HepG2 (cell line): ENCODE measurements around the gene ZNF189. TPM values are rescaled to one million over a fixed set of nuclear protein-coding genes. Genes with fewer than 3 reads are reported as not detected.
A peak's percentile ranks its signal among the peaks of the same experiment; 100 is the strongest.

Experiments used
- CBX2 ChIP-seq, 2 experiments: fragments of 200-600 bp in 1 of 2; sonication (generic); formaldehyde crosslinking in 1 of 2; IDR thresholded peaks; 2 replicates each; pipeline versions ENCODE4 v1.7.0 to v1.8.1; 2018 to 2022; ENCODE audit warnings: low read depth in 2 of 2, low read length in 1 of 2, mild to moderate bottlenecking in 1 of 2, missing genetic modification reagents in 1 of 2
- FOXA1 ChIP-seq, 2 experiments: fragments of 450-650 bp in 1 of 2; sonication (generic) in 1 of 2; formaldehyde crosslinking in 1 of 2; IDR thresholded peaks; 2 replicates each; pipeline versions ENCODE4 v1.4.0 to v1.6.1; 2016 to 2020; ENCODE audit warnings: missing genetic modification reagents in 1 of 2
- GFI1 ChIP-seq: sonication (generic); formaldehyde crosslinking; IDR thresholded peaks from 2 replicates; pipeline ENCODE4 v1.5.0; 2020; ENCODE audit warnings: missing genetic modification reagents, mild to moderate bottlenecking, borderline replicate concordance
- JUNB ChIP-seq: sonication (generic); formaldehyde crosslinking; IDR thresholded peaks from 2 replicates; pipeline ENCODE4 v1.8.0; 2022; ENCODE audit warnings: missing genetic modification reagents, mild to moderate bottlenecking, borderline replicate concordance
- KLF6 ChIP-seq: IDR thresholded peaks from 2 replicates; pipeline ENCODE4 v1.8.0; 2016; ENCODE audit warnings: missing biosample characterization, missing genetic modification reagents
- NFE2 ChIP-seq: sonication (generic); formaldehyde crosslinking; IDR thresholded peaks from 2 replicates; pipeline ENCODE4 v1.4.0; 2020; ENCODE audit warnings: missing genetic modification reagents
- ZNF468 ChIP-seq: sonication (generic); formaldehyde crosslinking; IDR thresholded peaks from 2 replicates; pipeline ENCODE4 v1.8.0; 2022; ENCODE audit warnings: mild to moderate bottlenecking, moderate library complexity, missing genetic modification reagents
- ZNF543 ChIP-seq: sonication (generic); formaldehyde crosslinking; IDR thresholded peaks from 2 replicates; pipeline ENCODE4 v1.4.0; 2020; ENCODE audit warnings: mild to moderate bottlenecking, missing genetic modification reagents
- polyA plus RNA-seq, 8 experiments: library from polyadenylated mRNA; depleted of rRNA in 3 of 8; stranded (reverse) in 7 of 8; unstranded in 1 of 8; fragments of >200 nt; fragmentation: Illumina TruSeq in 4 of 8; extraction: Trizol in 4 of 8; gene quantifications; 2 replicates each; pipeline versions ENCODE4 v1.2.1 to v1.2.3, GENCODE V29; 2011 to 2016; ENCODE audit warnings: low read depth in 4 of 8, missing spikeins in 1 of 8, mixed read lengths in 1 of 8; ENCODE audit not compliant: insufficient read depth in 1 of 8
- total RNA-seq, 5 experiments: library from RNA; depleted of rRNA; stranded (reverse); fragments of >200 nt; fragmentation: Illumina TruSeq; extraction: Trizol; gene quantifications; 2 replicates each; pipeline ENCODE4 v1.2.3, GENCODE V29; 2016; ENCODE audit warnings: low read depth in 1 of 5
- TF ChIP-seq, protein P1 (sequence below): sonication (generic); formaldehyde crosslinking; conservative IDR thresholded peaks from 2 replicates; pipeline ENCODE4 v1.4.0; 2020; ENCODE audit warnings: missing genetic modification reagents
- TF ChIP-seq, protein P2 (sequence below): sonication (generic); formaldehyde crosslinking; IDR thresholded peaks from 2 replicates; pipeline ENCODE4 v1.4.0; 2020; ENCODE audit warnings: mild to moderate bottlenecking, missing genetic modification reagents, borderline replicate concordance
- TF ChIP-seq, protein P3 (sequence below): sonication (generic); formaldehyde crosslinking; IDR thresholded peaks from 2 replicates; pipeline ENCODE4 v1.4.0; 2020; ENCODE audit warnings: missing genetic modification reagents
- TF ChIP-seq, protein P4 (sequence below): sonication (generic); formaldehyde crosslinking; IDR thresholded peaks from 2 replicates; pipeline ENCODE4 v1.8.1; 2023; ENCODE audit warnings: mild to moderate bottlenecking, moderate library complexity, missing genetic modification reagents
- TF ChIP-seq, protein P5 (sequence below): sonication (generic); formaldehyde crosslinking; IDR thresholded peaks from 2 replicates; pipeline ENCODE4 v1.8.1; 2023; ENCODE audit warnings: missing genetic modification reagents, inconsistent platforms, borderline replicate concordance

ZNF189 gene
- total and polyA plus RNA-seq, 2 of the 13 experiments (the other 11 are each of a cell fraction or from before 2014, with no cell fraction given): 8.4 to 50.0 TPM

DNA sequence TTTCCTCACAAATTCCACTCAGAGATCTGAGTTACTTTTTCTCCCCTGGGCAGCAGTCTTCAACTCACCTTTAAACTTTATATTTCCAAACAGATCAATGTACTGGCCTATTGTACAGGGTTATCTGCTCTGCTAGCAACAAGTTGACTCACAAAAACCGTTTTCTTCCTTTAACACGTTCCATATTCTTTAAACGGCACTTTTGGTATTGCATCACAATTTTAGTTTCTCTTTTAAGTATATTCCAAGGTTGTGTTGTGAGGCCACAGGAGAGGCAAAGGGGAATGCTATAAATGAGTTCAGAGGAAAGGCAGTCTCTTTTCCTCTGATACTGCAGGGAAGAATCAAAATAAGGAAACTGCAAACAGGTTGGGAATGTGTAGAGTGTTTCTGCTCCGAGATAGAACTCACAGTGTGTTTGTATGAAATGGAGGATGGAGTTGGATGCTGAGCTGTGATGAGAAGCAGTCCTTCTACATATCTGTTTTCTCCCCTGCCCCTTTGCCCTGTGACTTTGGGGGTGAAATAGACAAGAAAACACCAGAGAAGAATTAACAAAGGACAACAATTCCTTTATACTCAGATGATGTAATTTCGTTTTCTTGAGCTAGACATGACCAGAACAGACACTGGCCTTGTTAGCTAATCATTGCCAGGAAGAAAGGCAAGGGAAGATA is 46.8 kb downstream of the ZNF189 start (continued):
- TF ChIP-seq, protein P1, sequence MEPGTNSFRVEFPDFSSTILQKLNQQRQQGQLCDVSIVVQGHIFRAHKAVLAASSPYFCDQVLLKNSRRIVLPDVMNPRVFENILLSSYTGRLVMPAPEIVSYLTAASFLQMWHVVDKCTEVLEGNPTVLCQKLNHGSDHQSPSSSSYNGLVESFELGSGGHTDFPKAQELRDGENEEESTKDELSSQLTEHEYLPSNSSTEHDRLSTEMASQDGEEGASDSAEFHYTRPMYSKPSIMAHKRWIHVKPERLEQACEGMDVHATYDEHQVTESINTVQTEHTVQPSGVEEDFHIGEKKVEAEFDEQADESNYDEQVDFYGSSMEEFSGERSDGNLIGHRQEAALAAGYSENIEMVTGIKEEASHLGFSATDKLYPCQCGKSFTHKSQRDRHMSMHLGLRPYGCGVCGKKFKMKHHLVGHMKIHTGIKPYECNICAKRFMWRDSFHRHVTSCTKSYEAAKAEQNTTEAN (CRISPR knock-in tag): 0 out of 2 replicates have a peak, but pooled peaks have one; percentile 19
- TF ChIP-seq ZNF543 (CRISPR knock-in tag) (no peak), FOXA1 (IDR thresholded peaks at IDR 0.05) (no peak), FOXA1 (CRISPR knock-in tag; IDR thresholded peaks at IDR 0.05) (no peak), ZNF468 (CRISPR knock-in tag) (no peak), CBX2 (IDR thresholded peaks at IDR 0.05; ENCODE audit: low read depth, low read length) (no peak), CBX2 (CRISPR knock-in tag; IDR thresholded peaks at IDR 0.05; ENCODE audit: low read depth) (no peak), GFI1 (peak; percentile 30; the same call in 1 of the 2 replicates), KLF6 (no peak), JUNB (CRISPR knock-in tag) (no peak), NFE2 (CRISPR knock-in tag) (no peak)
- TF ChIP-seq, protein P2, sequence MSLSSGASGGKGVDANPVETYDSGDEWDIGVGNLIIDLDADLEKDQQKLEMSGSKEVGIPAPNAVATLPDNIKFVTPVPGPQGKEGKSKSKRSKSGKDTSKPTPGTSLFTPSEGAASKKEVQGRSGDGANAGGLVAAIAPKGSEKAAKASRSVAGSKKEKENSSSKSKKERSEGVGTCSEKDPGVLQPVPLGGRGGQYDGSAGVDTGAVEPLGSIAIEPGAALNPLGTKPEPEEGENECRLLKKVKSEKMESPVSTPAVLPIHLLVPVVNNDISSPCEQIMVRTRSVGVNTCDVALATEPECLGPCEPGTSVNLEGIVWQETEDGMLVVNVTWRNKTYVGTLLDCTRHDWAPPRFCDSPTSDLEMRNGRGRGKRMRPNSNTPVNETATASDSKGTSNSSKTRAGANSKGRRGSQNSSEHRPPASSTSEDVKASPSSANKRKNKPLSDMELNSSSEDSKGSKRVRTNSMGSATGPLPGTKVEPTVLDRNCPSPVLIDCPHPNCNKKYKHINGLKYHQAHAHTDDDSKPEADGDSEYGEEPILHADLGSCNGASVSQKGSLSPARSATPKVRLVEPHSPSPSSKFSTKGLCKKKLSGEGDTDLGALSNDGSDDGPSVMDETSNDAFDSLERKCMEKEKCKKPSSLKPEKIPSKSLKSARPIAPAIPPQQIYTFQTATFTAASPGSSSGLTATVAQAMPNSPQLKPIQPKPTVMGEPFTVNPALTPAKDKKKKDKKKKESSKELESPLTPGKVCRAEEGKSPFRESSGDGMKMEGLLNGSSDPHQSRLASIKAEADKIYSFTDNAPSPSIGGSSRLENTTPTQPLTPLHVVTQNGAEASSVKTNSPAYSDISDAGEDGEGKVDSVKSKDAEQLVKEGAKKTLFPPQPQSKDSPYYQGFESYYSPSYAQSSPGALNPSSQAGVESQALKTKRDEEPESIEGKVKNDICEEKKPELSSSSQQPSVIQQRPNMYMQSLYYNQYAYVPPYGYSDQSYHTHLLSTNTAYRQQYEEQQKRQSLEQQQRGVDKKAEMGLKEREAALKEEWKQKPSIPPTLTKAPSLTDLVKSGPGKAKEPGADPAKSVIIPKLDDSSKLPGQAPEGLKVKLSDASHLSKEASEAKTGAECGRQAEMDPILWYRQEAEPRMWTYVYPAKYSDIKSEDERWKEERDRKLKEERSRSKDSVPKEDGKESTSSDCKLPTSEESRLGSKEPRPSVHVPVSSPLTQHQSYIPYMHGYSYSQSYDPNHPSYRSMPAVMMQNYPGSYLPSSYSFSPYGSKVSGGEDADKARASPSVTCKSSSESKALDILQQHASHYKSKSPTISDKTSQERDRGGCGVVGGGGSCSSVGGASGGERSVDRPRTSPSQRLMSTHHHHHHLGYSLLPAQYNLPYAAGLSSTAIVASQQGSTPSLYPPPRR (CRISPR knock-in tag): no peak; the same call in 1 of the 2 replicates
- TF ChIP-seq, protein P3, sequence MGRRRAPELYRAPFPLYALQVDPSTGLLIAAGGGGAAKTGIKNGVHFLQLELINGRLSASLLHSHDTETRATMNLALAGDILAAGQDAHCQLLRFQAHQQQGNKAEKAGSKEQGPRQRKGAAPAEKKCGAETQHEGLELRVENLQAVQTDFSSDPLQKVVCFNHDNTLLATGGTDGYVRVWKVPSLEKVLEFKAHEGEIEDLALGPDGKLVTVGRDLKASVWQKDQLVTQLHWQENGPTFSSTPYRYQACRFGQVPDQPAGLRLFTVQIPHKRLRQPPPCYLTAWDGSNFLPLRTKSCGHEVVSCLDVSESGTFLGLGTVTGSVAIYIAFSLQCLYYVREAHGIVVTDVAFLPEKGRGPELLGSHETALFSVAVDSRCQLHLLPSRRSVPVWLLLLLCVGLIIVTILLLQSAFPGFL (CRISPR knock-in tag): no peak
- TF ChIP-seq, protein P4, sequence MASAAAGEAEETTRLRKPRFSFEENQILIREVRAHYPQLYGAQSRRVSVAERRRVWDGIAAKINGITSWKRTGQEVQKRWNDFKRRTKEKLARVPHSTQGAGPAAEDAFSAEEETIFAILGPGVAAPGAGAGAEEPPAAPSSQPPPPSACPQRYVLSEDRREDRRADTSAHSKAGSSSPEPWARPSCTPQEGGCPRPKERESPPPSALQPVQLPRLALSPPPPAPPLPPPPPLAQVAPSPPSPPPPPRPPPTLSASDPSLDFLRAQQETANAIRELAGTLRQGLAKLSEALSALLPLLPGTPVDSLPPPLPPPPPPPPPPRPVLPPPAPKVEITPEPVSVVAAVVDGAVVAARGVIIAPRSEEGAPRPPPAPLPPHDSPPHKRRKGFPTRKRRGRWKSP (CRISPR knock-in tag): peak; percentile 52; the same call in 1 of the 2 replicates
- TF ChIP-seq, protein P5, sequence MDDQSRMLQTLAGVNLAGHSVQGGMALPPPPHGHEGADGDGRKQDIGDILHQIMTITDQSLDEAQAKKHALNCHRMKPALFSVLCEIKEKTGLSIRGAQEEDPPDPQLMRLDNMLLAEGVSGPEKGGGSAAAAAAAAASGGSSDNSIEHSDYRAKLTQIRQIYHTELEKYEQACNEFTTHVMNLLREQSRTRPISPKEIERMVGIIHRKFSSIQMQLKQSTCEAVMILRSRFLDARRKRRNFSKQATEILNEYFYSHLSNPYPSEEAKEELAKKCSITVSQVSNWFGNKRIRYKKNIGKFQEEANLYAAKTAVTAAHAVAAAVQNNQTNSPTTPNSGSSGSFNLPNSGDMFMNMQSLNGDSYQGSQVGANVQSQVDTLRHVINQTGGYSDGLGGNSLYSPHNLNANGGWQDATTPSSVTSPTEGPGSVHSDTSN (CRISPR knock-in tag): no peak
